SU-DHL-6 (cell line): ENCODE data around the gene TUFT1.

Experiments used
- H2AFZ ChIP-seq: fragments of 200-600 bp; sonication (generic); 2 replicates; pipeline ENCODE4 v1.6.1; 2014; ENCODE audit warnings: low read depth, mild to moderate bottlenecking, moderate library complexity, mixed read lengths, antibody characterized with exemption, low read length; ENCODE audit not compliant: severe bottlenecking
- H3F3A ChIP-seq: fragments of 200-600 bp; shearing (Covaris generic); 2 replicates; pipeline ENCODE4 v1.6.0; 2016; ENCODE audit warnings: antibody characterized with exemption, mild to moderate bottlenecking; ENCODE audit not compliant: insufficient read depth
- H3K27ac ChIP-seq: fragments of 200-600 bp; sonication (generic); 2 replicates; pipeline ENCODE4 v1.5.1; 2016; ENCODE audit warnings: low read depth, mild to moderate bottlenecking, low read length, moderate library complexity, mixed read lengths
- H3K27me3 ChIP-seq: fragments of 200-600 bp; sonication (generic), shearing (Covaris generic); 2 replicates; pipeline ENCODE4 v1.6.0; 2014; ENCODE audit warnings: mild to moderate bottlenecking, low read length
- H3K36me3 ChIP-seq: fragments of 200-600 bp; sonication (generic); 2 replicates; pipeline ENCODE4 v1.6.1; 2014; ENCODE audit warnings: mild to moderate bottlenecking, low read length, mixed read lengths
- H3K4me2 ChIP-seq: fragments of 300-600, 200-600 bp; shearing (Covaris generic), sonication (generic); 2 replicates; pipeline ENCODE4 v1.6.0; 2014; ENCODE audit warnings: low read length, low read depth, mild to moderate bottlenecking; ENCODE audit not compliant: poor library complexity, severe bottlenecking
- H3K4me3 ChIP-seq: fragments of 200-600 bp; sonication (generic); 2 replicates; pipeline ENCODE4 v1.5.1; 2014; ENCODE audit warnings: antibody characterized with exemption, low read length, mild to moderate bottlenecking, mixed read lengths; ENCODE audit not compliant: insufficient read depth, poor library complexity, severe bottlenecking
- H3K79me2 ChIP-seq: fragments of 200-600 bp; sonication (generic); 2 replicates; pipeline ENCODE4 v1.6.1; 2014; ENCODE audit warnings: mild to moderate bottlenecking, low read length, moderate library complexity; ENCODE audit not compliant: insufficient read depth
- H3K9ac ChIP-seq: fragments of 200-600 bp; sonication (generic); 2 replicates; pipeline ENCODE4 v1.7.0; 2014; ENCODE audit warnings: mild to moderate bottlenecking, low read length
- H3K9me2 ChIP-seq: fragments of 200-600 bp; sonication (generic); replicated peaks from 2 replicates; pipeline ENCODE4 v1.6.1; 2014; ENCODE audit warnings: low read length; ENCODE audit not compliant: insufficient read depth
- H3K9me3 ChIP-seq: fragments of 200-600 bp; sonication (generic); 2 replicates; pipeline ENCODE4 v1.6.1; 2014; ENCODE audit warnings: low read length, mixed read lengths; ENCODE audit not compliant: insufficient read depth
- H4K20me1 ChIP-seq: fragments of 200-600 bp; sonication (generic); 2 replicates; pipeline ENCODE4 v1.6.1; 2014; ENCODE audit warnings: low read depth, mild to moderate bottlenecking, antibody characterized with exemption, low read length, moderate library complexity, mixed read lengths
- CTCF ChIP-seq: fragments of 200-600 bp; sonication (generic); IDR thresholded peaks from one replicate; pipeline ENCODE4 v1.5.1; 2017; ENCODE audit warnings: antibody characterized with exemption, mild to moderate bottlenecking, low read length, moderate library complexity; ENCODE audit not compliant: insufficient read depth, poor library complexity, severe bottlenecking
- EZH2phosphoT487 ChIP-seq: fragments of 200-600 bp; sonication (generic), shearing (Covaris generic); conservative IDR thresholded peaks from 2 replicates; pipeline ENCODE4 v1.6.1; 2018; ENCODE audit warnings: mild to moderate bottlenecking, antibody characterized with exemption, low read length, moderate library complexity, mixed read lengths

TUFT1 gene

GRCh38 chr1:151512801-151513625, 27.1 kb upstream of the TUFT1 start:
- H2AFZ ChIP-seq, result no peak overlapping the region
- no peak overlapping the region for H3K4me3 ChIP-seq
- no peak overlapping the region for H3K27ac ChIP-seq

DNA sequence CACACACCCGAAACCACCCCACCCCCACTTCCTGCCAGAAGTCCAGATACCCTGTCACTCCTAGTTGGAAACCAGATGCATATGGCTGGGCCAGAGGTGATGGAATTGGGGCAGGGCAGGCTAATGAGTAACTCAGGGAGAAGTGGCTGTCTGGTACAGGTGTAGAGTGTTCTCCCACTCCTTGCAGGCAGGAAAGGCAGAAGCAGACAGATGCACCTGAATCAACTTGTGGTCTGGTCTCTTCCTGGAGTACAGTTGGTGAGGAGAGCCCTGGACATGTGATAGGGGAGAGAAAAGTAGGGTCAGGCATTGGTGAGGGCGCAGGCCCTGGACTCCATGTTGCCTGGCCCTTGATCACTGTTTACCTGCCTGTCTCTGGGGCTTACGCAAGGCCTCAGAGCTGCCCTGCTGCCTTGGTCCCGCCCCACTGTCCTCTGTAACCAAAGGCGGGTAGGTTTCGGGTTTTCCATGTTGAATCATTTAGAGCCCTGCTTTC, 26.4 kb upstream of the TUFT1 start:
- Histone ChIP-seq H3K4me3 (no peak overlapping the region), H3K36me3 (no peaks in the 10 kb centered on the region), H3K27me3 (no peaks in the 10 kb centered on the region), H3K9me3 (no peaks in the 10 kb centered on the region), H3F3A (peaks cover 6% of the 10 kb centered on the region; the same call in 1 of the 2 replicates), H2AFZ (no peak overlapping the region), H3K27ac (no peak overlapping the region), H3K9ac (no peak overlapping the region), H3K4me2 (no peak overlapping the region), H3K79me2 (no peaks in the 10 kb centered on the region), H4K20me1 (no peaks in the 10 kb centered on the region), H3K9me2 (no peaks in the 10 kb centered on the region)
- no peak for TF ChIP-seq CTCF
- TF ChIP-seq EZH2phosphoT487, result no peak

More at GRCh38 chr1:151512801-151513625, 27.1 kb upstream of the TUFT1 start:
- Histone ChIP-seq H3K4me2 (no peak overlapping the region), H3K9me3 (no peaks in the 10 kb centered on the region), H3F3A (peaks cover 6% of the 10 kb centered on the region; the same call in 1 of the 2 replicates), H3K36me3 (no peaks in the 10 kb centered on the region), H3K27me3 (no peaks in the 10 kb centered on the region), H4K20me1 (no peaks in the 10 kb centered on the region), H3K79me2 (no peaks in the 10 kb centered on the region), H3K9me2 (no peaks in the 10 kb centered on the region), H3K9ac (no peak overlapping the region)
- TF ChIP-seq CTCF (no peak), EZH2phosphoT487 (no peak)

GRCh38 chr1:151514366-151514765, 25.7 kb upstream of the TUFT1 start:
- Histone ChIP-seq H3K9me2 (no peaks in the 10 kb centered on the region), H3F3A (peaks cover 6% of the 10 kb centered on the region; the same call in 1 of the 2 replicates), H3K79me2 (no peaks in the 10 kb centered on the region), H3K9me3 (no peaks in the 10 kb centered on the region), H3K36me3 (no peaks in the 10 kb centered on the region), H3K27ac (no peak overlapping the region), H3K27me3 (no peaks in the 10 kb centered on the region), H3K4me3 (no peak overlapping the region), H4K20me1 (no peaks in the 10 kb centered on the region), H3K4me2 (no peak overlapping the region), H2AFZ (no peak overlapping the region), H3K9ac (no peak overlapping the region)
- TF ChIP-seq CTCF (no peak), EZH2phosphoT487 (no peak)
